Right cardiac atrium (tissue), 5 donors: ENCODE measurements around the gene PDK1. TPM values are rescaled to one million over a fixed set of nuclear protein-coding genes. Genes with fewer than 3 reads are reported as not detected.

Experiments used
- ATAC-seq, 2 donors: fragments of 200-7000 bp; cut with Tn5 transposase; one replicate each; pipeline versions ENCODE4 v1.8.0 to v1.9.1; 2020; ENCODE audit warnings: moderate library complexity in 2 of 2, mild to moderate bottlenecking in 1 of 2
- DNase-seq, 3 donors: peaks; one replicate each; pipeline ENCODE4 v3.0.0-alpha.2; 2020
- H3K27ac ChIP-seq: one replicate; pipeline ENCODE4 v1.5.1; 2013; ENCODE audit warnings: mild to moderate bottlenecking, low read length, control low read depth, moderate library complexity
- H3K27me3 ChIP-seq: one replicate; pipeline ENCODE4 v1.6.1; 2013; ENCODE audit not compliant: control insufficient read depth, insufficient read depth
- H3K4me1 ChIP-seq: one replicate; pipeline ENCODE4 v1.6.1; 2013; ENCODE audit warnings: low read length; ENCODE audit not compliant: control insufficient read depth, insufficient read depth
- H3K4me3 ChIP-seq: one replicate; pipeline ENCODE4 v1.5.1; 2013; ENCODE audit warnings: low read length, control low read depth
- H3K9me3 ChIP-seq: one replicate; pipeline ENCODE4 v1.6.1; 2013; ENCODE audit warnings: low read length; ENCODE audit not compliant: control insufficient read depth
- WGBS: extraction: QIAGEN DNeasy Blood & Tissue Kit; methylation state at CpG from one replicate; pipeline ENCODE4 v1.1.7; 2013; 5-methylcytosine and 5-hydroxymethylcytosine counted together
- intact Hi-C, 4 donors: fragments of 100-400 bp; cut with DNase I; formaldehyde crosslinking; loops; one replicate each; pipeline versions ENCODE4 v1.11.0 to v1.14.0; 2022 to 2023
- polyA plus RNA-seq: library from polyadenylated mRNA; stranded (reverse); fragments of 200-250 nt; gene quantifications from one replicate; pipeline ENCODE4 v1.2.3, GENCODE V29; 2013
- total RNA-seq, 4 donors: library from RNA; stranded (reverse); fragmentation: NEBNext Ultra II Directional; extraction: Animal tissue kit (Norgen Biotek cat#: 25700); gene quantifications; one replicate each; pipeline ENCODE4 v1.2.1, GENCODE V29; 2021
- donor health status: healthy with polysubstance abuse.
- donor health status: DM: no; HTN: yes; CAD: no.
- donor health status: DM: no; HTN: no; CAD: no.
- donor health status: DM: no; HTN: yes; CAD: no; lungs with severe emphysema.
- donor health status: DM: yes; HTN: yes; CAD: no.

The PDK1 gene
- total and polyA plus RNA-seq, 5 donors = 10.6 to 43.4 (median 38.0) TPM

DNA sequence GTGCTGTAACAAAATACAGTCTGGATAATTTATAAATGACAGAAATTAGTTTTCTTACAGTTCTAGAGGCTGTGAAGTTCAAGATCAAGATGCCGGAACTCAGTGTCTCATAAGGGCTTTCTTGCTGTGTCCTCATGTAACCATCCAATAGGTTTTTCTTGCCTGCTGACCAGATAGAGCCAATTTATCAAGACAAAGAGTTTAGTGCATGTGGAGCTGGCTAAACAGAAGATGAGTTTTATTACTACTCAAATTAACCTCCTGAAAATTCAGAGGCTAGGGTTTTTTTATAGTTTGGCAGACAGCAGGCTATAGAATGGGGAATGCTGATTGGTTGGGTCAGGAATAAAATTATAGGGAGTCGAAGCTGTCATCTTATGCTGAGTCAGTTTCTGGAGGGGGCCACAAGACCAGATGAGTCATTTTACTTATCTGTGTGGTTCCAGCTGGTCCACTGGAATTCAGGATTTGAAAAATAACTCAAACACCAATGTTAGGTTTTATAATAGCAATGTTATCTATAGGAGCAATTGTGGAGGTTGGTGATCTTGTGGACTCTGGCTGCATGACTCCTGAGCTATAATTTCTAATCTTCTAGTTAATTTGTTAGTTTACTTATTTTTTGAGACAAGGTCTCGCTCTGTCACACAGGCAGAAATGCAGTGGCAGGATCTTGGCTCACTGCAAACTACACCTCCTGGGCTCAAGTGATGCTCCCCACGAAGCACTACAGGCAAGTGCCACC is 3.2 kb upstream of the PDK1 start:
- Histone ChIP-seq H3K9me3 (no peaks in the 10 kb centered on the region), H3K4me3 (no peak overlapping the region), H3K4me1 (peaks cover 3% of the 10 kb centered on the region), H3K27me3 (no peaks in the 10 kb centered on the region), H3K27ac (no peak overlapping the region)
- intact Hi-C loops = no loop called here
- ATAC-seq (no peak), DNase-seq (no peak)
- WGBS = 84% methylated on average over 4 of the region's 4 CpGs

DNA sequence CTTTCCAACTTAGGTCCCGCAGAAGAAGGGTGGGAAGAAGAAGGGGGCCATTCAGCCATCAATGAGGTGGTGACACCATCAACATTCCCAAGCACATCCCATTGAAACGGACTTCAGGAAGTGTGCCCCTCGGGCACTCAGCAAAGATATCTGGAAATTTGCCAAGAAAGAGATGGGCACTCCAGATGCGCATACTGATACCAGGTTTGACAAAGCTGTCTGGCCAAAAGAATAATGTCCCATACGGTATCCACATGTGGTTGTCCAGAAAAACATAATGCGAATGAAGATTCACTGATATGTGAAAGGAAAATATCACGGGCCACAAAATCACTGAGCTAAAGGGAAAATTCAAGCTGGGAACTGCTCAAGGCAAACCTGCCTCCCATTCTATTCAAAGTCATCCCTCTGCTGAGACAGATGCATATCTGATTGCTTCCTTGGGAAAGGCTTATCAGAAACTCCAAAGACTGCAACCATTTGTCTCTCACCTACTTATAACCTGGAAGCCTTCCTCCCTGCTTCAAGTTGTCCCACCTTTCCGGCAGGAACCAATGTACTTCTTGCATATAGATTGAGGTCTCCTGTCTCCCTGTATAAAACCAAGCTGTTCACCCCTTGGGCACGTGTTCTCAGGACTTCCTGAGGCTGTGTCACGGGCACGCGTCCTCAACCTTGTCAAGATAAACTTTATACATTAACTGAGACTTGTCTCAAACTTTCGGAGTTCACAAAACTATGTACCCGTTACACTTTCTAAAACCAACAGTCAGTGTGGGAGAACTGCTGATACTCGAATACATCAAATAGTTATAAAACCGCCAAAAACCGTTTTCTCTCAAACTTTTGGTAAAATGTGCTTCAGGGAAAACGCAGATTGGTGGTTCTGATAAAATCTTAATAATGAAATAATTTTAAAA is 1.3 kb upstream of the PDK1 start:
- intact Hi-C loops = no loop called here
- WGBS = 48% methylated on average over 18 of the region's 18 CpGs
- no peak overlapping the region for H3K27ac ChIP-seq

DNA sequence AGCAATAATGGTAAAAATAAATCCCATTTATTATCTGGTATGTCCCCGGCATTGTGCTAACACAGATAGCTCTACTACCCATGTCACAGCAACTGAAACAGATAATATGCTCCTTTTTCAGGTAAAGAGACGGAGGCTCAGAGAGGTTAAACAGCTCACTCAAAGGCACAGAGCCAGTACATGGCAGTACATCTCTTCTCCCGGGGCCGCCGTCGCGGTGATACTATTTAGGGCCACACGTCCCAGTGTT is 693 bp upstream of the PDK1 start:
- H3K9me3 ChIP-seq = no peaks in the 10 kb centered on the region
- no peak for DNase-seq
- peak overlapping the region; percentile 74 for H3K4me3 ChIP-seq
- intact Hi-C loops = no loop called here
- peaks cover 3% of the 10 kb centered on the region for H3K4me1 ChIP-seq
- no peak for ATAC-seq
- H3K27me3 ChIP-seq = no peaks in the 10 kb centered on the region
- WGBS = 5% methylated on average over 8 of the region's 8 CpGs
- peak overlapping the region; percentile 86 for H3K27ac ChIP-seq

More for the DNA sequence above, 1.3 kb upstream of the PDK1 start:
- ATAC-seq = no peak
- Histone ChIP-seq H3K27me3 (no peaks in the 10 kb centered on the region), H3K4me1 (peaks cover 3% of the 10 kb centered on the region), H3K9me3 (no peaks in the 10 kb centered on the region), H3K4me3 (peak overlapping the region; percentile 74)
- DNase-seq = peak in 1 of 3 donors; percentile 55

DNA sequence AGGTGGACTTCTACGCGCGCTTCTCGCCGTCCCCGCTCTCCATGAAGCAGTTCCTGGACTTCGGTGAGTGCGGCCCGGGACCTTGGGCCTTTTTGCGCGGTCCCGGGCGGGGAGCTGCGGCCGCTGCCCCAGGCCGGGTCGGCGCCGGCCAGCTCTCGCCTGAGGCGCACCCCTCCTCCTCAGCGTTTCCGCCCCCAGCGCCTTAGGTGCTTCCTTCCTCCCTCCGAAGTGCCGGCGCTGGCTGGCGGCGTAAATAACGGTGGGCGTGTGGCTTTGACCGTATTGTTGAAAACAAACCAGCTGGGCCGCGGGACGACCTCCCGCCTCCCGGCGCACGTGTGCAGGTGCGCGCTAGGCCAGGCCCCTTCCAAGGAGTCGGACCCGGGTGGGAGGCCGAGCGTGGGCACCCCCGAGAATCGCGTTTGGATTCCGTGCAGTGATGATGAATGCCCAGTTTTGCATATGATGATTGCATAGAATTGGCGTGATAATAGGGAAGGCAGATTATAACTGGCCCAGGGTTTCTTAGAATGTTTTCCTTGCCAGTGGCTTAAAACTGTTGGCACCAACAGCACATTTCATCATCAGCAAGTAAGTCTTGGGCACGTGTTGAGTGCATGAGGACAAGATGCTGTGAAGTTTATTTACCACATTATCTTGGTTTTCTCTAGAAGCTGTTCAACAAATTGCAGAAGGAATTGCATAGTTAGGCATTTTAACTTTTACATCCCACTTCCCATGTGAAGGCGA is 569 bp downstream of the PDK1 start:
- Histone ChIP-seq H3K4me1 (no peaks in the 10 kb centered on the region), H3K27ac (peak overlapping the region; percentile 75), H3K4me3 (peak overlapping the region; percentile 74), H3K27me3 (no peaks in the 10 kb centered on the region), H3K9me3 (no peaks in the 10 kb centered on the region)
- DNase-seq = peak; percentile 67 to 86 (median 83)
- WGBS = under 1% methylated on average over 52 of the region's 52 CpGs
- peak; percentile 60 to 64 for ATAC-seq
- intact Hi-C loops = no loop called here

DNA sequence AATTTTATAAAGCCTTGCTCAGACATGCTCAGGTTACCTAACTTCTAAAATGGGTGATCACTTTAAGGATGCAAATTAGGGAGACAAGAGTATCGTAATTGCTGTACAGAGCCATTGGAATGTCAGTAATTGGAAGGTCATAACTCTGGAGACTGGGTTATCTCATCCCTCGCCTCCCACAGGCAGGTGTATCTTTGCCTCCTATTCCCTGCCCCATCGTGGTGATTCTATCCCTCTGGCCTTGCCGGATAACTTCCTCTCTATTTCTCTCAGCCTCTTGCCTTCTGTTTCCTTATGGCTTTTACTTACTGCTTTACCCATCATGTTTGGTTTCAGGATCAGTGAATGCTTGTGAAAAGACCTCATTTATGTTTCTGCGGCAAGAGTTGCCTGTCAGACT is 2.5 kb downstream of the PDK1 start:
- Histone ChIP-seq H3K27ac (no peak overlapping the region), H3K9me3 (no peaks in the 10 kb centered on the region), H3K27me3 (no peaks in the 10 kb centered on the region), H3K4me1 (no peaks in the 10 kb centered on the region), H3K4me3 (no peak overlapping the region)
- 69% methylated on average over 5 of the region's 5 CpGs for WGBS
- ATAC-seq = no peak
- intact Hi-C loops = no loop called here
- no peak for DNase-seq

DNA sequence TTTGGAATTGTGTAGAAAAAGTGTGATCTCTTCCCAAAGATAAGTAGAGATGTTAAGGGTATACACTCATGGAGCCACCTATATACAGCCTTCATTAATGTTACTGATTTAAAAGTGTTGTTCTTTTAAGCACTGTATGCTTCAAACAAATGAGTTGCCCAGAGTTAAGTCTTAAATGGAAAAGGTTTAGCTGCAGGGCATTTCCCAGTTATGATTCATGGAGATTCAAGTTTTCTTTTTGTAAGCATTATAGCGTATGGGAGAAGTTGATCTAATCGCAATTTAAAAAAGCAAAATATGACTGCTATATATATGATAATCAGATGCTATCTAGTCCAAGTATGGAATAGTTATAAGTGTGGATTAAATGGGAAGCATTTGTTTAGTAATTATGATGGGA is 4.8 kb downstream of the PDK1 start:
- Histone ChIP-seq H3K27ac (no peak overlapping the region), H3K9me3 (no peaks in the 10 kb centered on the region), H3K27me3 (no peaks in the 10 kb centered on the region), H3K4me3 (no peak overlapping the region), H3K4me1 (no peaks in the 10 kb centered on the region)
- no peak for DNase-seq
- ATAC-seq = no peak
- intact Hi-C loops = no loop called here
- 87% methylated on average over 2 of the region's 2 CpGs for WGBS

DNA sequence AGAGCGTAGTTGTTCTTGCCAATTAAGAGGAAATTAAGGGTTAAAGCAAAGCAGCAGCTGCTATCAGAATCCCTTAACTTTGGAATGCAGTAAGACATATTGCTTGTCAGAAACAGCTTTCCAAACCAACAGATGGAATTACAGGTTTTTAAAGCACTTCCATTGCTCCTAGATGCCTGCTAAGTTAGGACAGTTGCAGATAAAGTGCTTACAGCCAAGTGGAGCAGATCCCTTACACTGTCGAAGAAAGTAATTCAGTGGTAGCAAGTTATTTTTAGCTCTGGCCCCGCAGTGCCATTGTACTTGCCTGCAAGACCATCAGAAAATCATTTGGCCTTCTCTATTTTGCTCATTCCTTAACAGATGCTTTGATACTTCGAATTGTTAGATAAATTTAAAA is 5.4 kb downstream of the PDK1 start:
- Histone ChIP-seq H3K27me3 (no peaks in the 10 kb centered on the region), H3K27ac (no peak overlapping the region), H3K9me3 (no peaks in the 10 kb centered on the region), H3K4me1 (no peaks in the 10 kb centered on the region), H3K4me3 (no peak overlapping the region)
- no peak for DNase-seq
- intact Hi-C loops = no loop called here
- no peak for ATAC-seq
- WGBS = 49% methylated on average over 4 of the region's 4 CpGs

DNA sequence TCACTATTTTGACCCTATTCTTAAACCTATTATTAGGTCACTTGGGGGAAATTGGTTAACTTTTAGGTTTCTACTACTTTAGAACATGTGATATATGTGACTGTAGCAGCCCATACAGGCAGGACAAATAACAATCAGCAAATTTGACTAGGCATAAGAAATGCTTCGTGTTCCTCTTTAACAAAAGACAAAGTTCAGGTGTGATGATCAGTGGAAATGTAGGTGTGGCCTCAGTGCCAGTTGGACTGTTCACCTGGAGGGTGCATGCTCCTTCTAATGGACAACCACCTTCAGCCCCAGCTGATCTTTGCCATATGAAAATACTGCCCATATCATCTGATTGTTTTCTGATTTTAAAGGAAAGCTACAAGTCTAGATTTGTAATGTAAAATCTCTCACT is 6.4 kb downstream of the PDK1 start:
- no peak for ATAC-seq
- Histone ChIP-seq H3K27ac (no peak overlapping the region), H3K27me3 (no peaks in the 10 kb centered on the region), H3K4me3 (no peak overlapping the region), H3K4me1 (no peaks in the 10 kb centered on the region), H3K9me3 (no peaks in the 10 kb centered on the region)
- DNase-seq = no peak
- intact Hi-C loops = no loop called here
- 93% methylated on average over 1 of the region's 1 CpG for WGBS

DNA sequence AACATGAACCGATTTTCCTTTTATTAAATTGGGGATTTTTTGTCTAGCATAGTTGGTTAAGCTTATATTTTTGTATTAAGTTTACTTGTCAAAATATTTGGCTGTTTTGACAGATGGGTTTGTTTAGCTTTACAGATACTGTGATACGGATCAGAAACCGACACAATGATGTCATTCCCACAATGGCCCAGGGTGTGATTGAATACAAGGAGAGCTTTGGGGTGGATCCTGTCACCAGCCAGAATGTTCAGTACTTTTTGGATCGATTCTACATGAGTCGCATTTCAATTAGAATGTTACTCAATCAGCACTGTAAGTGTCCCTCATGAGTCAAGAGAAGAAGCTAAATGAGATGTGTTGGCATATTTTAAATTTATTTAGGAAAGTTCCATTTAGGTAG is 8.5 kb downstream of the PDK1 start:
- no peak for DNase-seq
- intact Hi-C loops = no loop called here
- H3K4me3 ChIP-seq = no peak overlapping the region
- H3K4me1 ChIP-seq = no peaks in the 10 kb centered on the region
- no peaks in the 10 kb centered on the region for H3K27me3 ChIP-seq
- H3K9me3 ChIP-seq = no peaks in the 10 kb centered on the region
- H3K27ac ChIP-seq = no peak overlapping the region
- ATAC-seq = no peak
- 84% methylated on average over 5 of the region's 5 CpGs for WGBS

DNA sequence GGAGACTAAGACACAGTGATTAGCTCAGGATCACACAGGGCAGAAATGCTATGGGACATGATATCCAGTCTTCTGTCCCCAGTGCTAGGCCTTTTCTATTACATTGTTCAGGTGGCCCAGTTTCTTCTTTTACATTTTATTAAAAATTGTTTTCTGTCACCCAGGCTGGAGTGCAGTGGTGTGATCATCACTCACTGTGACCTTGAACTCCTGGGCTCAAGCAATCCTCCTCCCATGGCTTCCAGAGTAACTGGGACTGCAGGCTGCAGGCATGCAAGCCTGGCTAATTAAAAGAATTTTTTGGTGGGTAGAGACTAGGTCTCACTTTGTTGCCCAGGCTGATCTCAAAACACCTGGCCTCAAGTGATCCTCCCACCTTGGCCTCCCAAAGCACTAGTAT is 15.4 kb downstream of the PDK1 start:
- H3K4me3 ChIP-seq = no peak overlapping the region
- intact Hi-C loops = no loop called here
- ATAC-seq = no peak
- H3K4me1 ChIP-seq = no peaks in the 10 kb centered on the region
- DNase-seq = no peak
- no peaks in the 10 kb centered on the region for H3K9me3 ChIP-seq
- H3K27ac ChIP-seq = no peak overlapping the region
- no peaks in the 10 kb centered on the region for H3K27me3 ChIP-seq

DNA sequence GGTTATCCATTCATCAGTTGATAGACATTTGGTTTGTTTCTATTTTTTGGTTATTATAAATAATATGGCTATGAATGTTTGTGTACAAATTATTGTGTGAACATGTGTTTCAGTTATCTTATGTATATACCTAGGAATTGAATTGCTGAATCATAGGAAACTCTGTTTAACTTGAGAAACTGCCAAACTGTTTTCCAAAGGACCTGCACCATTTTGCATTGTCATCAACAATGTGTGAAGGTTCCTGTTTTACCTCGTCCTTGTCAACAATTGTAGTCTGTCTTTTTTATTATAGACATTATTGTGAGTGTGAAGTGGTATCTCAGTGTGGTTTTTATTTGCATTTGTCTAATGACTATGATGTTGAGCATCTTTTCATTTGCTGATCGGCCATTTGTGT is 17.1 kb downstream of the PDK1 start:
- ATAC-seq (no peak), DNase-seq (no peak)
- no peak overlapping the region for H3K4me3 ChIP-seq
- no peaks in the 10 kb centered on the region for H3K27me3 ChIP-seq
- no peaks in the 10 kb centered on the region for H3K4me1 ChIP-seq
- no peak overlapping the region for H3K27ac ChIP-seq
- no peaks in the 10 kb centered on the region for H3K9me3 ChIP-seq
- intact Hi-C loops = no loop called here
- 79% methylated on average over 2 of the region's 2 CpGs for WGBS
